ELF-1 (cell line): Measurements from ENCODE around the gene TRH.
"Not testable (repeated sequence)": the region's sequence is repeated elsewhere in the genome, so short reads cannot be mapped to it uniquely, and the experiment has no call there.

Source experiments
- DNase-seq: peaks from one replicate; pipeline ENCODE4 v3.0.0-alpha.2; 2016; ENCODE audit warnings: low read depth, low spot score

The TRH gene

DNA sequence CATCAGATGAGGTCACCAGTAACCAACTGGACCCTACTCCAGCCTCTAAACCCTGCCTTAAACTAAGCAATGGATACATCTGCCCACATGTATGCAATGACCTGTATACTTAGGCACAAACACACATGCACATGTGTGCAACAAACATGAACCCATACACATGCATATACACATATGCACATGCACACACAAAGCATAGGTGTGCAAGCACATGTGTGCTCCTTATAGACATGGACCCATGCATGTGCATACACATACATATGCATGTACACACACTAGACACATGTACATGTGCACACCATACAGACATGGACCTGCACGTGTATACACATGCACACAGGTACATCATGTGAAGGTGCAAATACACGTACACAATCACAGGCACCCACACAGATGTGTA is 8.6 kb upstream of the TRH start:
- no peak for DNase-seq

DNA sequence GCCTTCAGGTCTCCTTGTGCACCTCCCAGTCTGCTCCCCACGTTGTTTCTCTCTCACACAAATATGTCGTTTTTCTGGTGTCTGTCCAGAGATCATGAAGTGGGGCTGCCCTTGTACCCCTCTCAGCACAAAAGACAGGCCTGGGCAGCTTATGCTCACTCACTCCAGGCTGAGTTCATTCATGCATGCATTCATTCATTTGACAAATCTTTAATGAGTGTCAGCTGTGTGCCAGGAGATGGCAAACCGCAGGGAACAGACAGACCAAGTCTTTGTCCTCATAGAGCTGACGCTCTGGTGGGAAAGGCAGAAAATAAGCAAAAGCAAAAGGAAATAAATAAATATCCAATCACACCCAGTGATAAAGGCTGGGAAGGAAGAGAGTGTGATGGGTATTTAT is 7.6 kb upstream of the TRH start:
- DNase-seq = no peak

DNA sequence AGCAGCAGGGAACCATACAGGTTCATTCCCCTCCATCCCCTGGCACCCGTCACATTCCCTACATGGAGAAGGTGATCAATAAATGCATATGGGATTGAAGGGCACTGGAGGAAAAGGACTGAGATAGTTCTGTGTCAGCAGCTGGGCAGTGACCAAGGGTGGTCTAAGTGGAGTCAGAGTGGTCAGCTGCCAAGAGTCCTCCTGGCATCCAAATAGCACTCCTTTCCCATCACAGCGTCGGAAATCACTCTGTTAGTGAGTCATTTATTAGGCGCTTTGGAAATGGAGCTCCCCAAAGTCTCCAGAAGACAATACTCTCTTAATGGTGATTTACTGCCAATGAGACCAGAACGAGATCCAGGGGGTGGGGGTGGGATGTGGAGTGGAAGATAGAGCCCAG is 6.8 kb upstream of the TRH start:
- DNase-seq = no peak

DNA sequence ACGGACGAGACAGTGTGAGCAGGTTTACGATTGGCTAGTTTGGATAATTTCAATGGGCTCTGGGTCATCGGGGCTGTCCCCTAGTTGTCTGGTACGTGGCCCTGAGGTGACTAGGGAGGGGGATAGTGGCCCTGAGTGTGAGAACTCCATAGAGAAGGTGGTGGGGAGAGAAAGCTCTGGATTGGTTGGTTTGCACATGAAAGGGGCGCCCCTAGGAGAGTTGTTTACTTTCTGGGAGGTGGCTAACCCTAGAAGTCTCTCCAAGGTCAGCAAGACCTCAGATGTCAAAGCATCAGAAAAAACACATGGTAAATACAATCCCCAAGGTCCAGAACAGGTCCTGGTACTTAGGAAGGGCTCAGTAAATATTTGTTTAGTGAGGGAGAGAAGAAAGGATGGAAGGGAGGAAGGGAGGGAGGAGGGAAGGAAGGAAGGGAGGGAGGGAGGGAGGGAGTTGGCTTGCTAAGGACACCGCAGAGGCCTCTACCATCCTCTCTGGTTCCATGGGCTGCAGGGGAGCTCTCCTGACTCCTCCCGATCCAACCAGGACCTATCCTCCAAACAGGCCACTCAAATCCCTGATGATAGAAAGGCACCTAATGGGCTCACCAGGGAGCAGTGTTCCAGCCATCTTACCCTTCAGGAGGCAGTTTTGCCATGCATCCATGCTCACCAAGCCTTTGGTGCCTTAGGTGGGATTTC is 3.0 kb upstream of the TRH start:
- DNase-seq = peak; percentile 54

DNA sequence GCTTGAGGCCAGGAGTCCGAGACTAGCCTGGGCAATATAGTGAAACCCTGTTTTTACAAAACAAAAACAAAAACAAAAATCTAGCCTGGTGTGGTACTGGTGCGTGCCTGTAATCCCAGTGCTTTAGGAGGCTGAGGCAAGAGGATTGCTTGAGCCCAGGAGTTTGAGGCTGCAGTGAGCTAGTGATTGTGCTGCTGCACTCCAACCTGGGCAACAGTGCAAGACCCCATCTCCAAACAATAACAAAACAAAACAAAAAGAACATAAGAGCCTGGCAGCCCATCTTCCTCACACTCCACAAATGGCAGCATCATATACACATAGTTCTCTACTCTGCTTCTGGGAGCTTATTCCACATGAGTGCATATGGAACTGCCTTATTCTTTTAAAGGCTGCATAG is 2.2 kb upstream of the TRH start:
- DNase-seq = no peak

DNA sequence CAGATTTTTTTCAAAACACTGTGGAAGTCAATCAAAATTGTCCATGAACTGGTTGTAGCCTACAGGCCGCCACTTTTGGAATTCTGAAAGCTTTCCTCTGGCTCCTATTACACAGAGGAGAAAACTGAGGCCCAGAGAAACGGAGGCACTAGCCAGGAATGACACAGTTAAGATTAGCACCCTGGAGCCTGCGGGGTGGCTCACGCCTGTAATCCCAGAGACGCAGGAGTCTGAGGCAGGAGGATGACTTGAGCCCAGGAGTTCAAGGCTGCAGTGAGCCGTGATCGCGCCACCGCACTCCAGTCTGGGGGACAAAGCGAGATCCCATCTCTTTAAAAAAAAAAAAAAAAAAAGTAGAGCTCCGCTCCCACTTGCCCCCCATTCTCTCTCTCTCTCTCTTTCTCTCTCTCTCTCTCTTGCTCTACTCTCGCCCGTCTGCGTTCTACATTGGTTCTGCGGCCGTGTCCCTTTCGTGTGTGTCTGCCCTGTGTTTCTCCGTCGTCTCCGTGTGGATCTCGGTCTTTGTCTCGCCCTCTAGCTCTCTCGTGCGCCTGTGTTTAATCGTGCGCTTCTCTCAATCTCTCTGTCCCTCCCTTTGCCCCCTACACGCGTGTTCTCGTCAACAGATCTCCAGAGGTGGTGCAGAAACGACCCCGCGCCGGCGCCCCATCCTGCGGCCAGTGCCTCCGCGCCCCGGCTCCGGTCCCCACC is 512 bp upstream of the TRH start:
- no peak for DNase-seq

DNA sequence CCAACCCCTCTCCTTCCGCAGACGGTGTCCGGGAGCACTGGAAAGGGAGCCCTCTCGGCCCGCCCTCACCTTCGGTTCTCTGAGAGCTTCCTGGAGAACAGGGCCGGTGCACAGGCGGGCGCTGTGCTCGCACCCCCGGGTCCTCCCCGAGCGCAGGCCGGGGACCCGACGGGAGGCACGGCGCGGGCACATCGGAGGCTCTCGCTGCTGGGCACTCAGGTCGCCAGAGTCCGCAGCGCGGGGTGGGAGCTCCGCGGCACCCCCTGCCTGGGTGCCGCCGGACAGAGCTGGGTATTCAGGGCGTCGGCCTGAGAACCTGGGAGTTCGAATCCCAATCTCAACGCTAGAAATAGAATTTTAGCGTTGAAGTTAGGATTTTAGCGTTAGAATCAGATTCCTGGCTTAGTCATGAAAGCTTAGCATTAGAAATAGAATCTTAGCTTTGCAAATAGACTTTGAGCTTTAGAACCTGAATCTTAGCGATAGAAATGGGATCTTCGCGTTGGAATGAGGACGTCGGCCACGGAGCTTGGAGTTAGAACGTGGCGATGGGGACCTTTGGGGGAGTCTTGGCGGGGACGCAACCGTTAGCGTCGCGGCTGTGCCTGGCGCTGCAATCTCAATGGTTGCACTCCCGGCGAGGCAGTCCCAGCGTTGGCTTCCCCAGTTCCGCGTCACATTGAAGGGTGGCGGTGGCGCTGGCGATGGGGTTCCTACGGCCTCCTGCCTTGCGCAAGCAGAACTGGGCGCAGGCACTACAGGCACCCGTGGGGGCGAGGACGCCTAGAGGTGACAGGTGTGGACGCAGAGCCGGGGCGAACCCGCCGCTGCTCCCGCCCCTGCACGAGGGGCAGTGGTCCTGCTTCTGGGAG is 549 bp downstream of the TRH start:
- peak; percentile 27 for DNase-seq

- DNase-seq = peak; percentile 36
Observed at GRCh38 chr3:129975705-129976048, 1.2 kb downstream of the TRH start.

- DNase-seq = no peak
Observed at GRCh38 chr3:129976286-129976685, 1.8 kb downstream of the TRH start.

DNA sequence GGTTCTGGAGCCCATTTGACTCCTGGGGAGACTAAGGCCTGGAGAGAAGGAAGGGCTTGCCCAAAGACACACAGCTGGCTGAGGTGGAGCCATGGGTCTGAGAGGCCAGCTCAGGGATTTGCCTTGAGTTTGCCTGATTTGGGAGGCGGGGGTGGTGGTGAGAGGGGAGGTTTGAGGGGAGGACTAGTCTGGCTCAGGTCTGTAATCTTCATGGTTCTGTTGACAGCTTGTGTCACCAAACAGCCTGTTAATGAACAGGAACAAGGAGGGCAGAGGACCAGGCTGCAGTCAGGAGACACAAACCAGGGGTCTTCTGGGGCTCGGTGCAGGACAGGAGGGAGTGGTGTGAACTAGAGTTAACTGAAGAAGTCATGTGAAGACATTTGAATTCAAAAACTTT is 3.6 kb downstream of the TRH start:
- DNase-seq = no peak

GRCh38 chr3:129979905-129980304 is 5.4 kb downstream of the TRH start:
- no peak for DNase-seq

DNA sequence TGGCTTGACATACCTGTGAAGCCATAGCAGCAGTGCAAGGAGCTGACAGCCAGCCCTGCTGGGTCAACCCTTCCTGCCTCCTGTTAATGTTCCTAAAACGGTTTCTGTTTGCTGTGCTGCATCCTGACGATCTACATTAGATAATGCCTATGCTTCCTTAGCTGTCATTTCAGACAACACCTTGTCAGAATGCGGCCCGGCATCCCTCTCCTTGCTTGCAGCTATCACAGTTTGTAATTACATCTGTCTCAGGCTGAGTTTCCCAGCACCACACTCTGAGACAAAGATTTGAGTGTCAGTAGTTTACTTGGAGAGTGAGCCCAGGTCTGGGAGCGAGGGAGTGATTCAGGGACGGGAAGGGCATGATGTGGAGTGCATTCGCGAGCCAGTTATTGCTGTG is 9.0 kb downstream of the TRH start:
- DNase-seq = no peak

DNA sequence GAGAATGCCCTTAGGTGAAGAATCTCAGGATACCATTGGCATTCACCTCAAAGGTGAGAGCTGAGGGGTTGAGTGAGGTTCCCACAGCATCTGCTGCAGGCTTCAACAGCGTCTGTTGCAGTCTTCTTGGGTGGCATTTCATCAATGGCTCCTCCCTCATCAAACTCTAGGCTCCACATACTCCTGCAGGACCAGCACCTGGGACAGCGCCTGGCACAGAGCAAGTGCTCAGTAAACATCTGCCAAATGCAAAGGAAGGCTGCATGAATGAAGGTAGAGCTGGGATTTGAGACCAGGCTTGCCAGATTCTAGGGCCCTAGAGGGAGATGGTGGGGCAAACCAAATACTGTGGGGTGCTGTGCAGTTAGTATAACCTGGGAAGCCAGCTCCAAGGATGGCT is 9.6 kb downstream of the TRH start:
- DNase-seq = peak; percentile 25

GRCh38 chr3:129985113-129985512 is 10.6 kb downstream of the TRH start:
- no peak for DNase-seq

DNA sequence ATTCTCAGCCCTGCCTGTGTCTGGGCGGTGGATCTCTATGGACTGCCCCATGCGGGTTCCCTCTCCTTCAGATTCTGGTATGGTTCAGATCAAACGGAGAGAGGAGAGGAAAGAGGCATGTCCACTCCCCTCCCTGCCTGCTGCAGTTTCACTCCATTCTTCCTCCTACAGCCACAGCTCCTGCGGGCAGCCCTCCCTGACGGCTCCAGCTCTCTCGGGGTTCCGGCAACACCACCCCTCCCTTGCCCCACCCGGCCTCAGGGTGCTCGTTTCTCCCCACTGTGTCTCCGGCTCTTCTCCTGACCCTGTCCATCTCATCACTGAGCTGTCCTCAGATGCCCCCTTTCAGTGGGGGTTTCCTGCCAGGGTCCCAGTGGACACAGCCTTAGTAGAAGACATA is 13.9 kb downstream of the TRH start:
- no peak for DNase-seq

DNA sequence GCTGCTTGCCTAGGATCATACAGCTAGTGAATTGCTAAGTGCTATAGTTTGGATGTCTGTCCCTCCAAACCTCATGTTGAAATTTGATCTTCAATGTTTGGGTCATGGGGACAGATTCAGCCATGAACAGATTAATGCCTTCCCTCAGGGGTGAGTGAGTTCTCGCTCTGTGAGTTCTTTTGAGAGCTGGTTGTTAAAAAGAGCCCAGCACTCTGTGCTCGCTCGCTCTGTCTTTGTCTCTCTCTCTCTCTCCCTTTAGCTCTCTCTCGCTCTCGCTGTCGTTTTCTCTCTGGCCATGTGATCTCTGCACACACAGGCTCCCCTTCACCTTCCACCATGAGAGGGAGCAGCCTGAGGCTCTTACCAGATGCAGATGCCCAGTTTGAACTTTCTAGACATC is 14.9 kb downstream of the TRH start:
- peak; percentile 7 for DNase-seq

- peak; percentile 58 for DNase-seq
Observed at GRCh38 chr3:129992781-129993180, 18.3 kb downstream of the TRH start.

DNA sequence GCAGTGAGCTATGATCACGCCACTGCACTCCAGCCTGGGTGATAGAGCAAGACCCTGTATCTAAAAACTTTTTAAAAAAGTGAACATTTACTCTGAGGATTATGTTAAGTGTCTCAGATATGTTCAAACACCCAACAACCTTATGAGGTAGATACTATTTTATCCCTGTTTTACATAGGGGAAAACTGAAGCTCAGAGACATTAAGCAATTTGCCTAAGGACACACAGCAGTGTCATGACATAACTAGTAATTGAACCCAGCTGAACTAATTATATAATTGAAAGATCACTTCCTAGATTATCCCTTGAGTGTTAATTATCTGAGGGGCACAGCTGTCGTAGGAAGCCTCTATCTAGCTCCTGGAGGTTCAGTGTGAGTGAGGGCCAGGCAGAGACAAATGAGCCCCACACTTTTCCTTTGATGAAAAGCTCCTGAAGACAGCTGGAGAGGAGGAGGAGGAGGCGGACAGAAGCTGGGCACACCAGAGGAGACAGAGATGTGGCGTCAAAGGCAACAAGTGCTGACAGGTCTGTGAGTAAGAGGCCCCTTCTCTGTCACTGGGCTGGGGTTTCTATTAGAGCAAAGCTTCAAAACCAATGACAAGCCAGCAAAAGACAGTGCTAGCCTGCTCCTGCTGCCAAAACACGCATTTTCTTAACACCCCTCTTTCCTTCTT is 20.5 kb downstream of the TRH start:
- no peak for DNase-seq

GRCh38 chr3:129996073-129996472 is 21.6 kb downstream of the TRH start:
- DNase-seq = no peak

- DNase-seq = not testable (repeated sequence)
Observed at GRCh38 chr3:129999176-129999575, 24.7 kb downstream of the TRH start.

- DNase-seq = peak; percentile 79
Observed at GRCh38 chr3:130002666-130003598, 28.4 kb downstream of the TRH start.
